D721Med (cell line): ENCODE data around the gene TTC38.

Experiments
- DNase-seq: peaks from one replicate; pipeline ENCODE4 v3.0.0; 2011; ENCODE audit warnings: low spot score; ENCODE audit not compliant: insufficient read length
- FAIRE-seq: peaks from 2 replicates; lab custom pipeline; 2011; peaks lifted over from hg19 to GRCh38; lab: Jason Lieb, UNC
- TF ChIP-seq, protein P1 (sequence below): IDR thresholded peaks from 2 replicates; pipeline ENCODE4 v1.5.1; 2012; ENCODE audit warnings: mild to moderate bottlenecking, control low read depth; ENCODE audit not compliant: insufficient read depth; ENCODE audit errors: missing control alignments

Gene TTC38

GRCh38 chr22:46278656-46279645 lies 11.1 kb downstream of the TTC38 start:
- DNase-seq (no peak), FAIRE-seq (no peak)
- TF ChIP-seq, protein P1, sequence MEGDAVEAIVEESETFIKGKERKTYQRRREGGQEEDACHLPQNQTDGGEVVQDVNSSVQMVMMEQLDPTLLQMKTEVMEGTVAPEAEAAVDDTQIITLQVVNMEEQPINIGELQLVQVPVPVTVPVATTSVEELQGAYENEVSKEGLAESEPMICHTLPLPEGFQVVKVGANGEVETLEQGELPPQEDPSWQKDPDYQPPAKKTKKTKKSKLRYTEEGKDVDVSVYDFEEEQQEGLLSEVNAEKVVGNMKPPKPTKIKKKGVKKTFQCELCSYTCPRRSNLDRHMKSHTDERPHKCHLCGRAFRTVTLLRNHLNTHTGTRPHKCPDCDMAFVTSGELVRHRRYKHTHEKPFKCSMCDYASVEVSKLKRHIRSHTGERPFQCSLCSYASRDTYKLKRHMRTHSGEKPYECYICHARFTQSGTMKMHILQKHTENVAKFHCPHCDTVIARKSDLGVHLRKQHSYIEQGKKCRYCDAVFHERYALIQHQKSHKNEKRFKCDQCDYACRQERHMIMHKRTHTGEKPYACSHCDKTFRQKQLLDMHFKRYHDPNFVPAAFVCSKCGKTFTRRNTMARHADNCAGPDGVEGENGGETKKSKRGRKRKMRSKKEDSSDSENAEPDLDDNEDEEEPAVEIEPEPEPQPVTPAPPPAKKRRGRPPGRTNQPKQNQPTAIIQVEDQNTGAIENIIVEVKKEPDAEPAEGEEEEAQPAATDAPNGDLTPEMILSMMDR: no peak

DNA sequence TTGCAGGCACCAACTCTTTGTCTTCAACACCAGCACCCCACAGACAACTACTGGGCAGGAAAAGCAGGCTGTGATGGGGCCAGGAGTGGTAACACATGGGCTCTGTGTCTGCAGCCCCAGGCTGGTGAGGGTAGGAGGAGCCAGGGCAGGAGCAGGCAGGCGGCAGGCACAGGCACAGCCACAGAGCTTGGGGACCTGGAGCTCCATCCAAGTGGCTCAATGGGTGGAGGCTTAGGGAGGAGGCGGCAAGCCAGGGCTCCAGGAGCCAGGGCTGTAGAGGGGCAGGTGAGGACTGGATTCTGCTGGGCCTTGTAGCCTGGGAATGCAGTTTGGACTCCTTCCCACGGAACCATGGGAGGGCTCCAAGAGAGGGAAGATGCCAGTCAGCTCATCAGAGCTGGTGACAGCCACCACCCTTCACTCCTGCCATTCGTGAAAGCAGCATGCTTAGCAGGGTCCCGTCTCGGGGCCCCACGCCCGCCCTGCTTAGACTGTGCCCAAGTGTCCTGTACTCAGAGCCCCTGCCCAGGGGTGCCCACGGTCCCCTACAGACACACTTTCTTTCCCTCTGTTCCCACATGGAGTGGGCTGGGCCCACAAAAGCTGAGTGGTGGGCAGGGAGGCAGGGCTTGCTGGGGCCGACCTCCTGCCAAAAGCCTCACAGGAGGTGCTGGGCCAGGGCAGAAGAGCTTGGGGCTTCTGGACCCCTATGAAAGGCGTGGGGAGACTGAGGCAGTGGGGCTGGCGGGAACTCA lies 12.4 kb downstream of the TTC38 start:
- DNase-seq (no peak), FAIRE-seq (no peak)
- TF ChIP-seq, protein P1: no peak

DNA sequence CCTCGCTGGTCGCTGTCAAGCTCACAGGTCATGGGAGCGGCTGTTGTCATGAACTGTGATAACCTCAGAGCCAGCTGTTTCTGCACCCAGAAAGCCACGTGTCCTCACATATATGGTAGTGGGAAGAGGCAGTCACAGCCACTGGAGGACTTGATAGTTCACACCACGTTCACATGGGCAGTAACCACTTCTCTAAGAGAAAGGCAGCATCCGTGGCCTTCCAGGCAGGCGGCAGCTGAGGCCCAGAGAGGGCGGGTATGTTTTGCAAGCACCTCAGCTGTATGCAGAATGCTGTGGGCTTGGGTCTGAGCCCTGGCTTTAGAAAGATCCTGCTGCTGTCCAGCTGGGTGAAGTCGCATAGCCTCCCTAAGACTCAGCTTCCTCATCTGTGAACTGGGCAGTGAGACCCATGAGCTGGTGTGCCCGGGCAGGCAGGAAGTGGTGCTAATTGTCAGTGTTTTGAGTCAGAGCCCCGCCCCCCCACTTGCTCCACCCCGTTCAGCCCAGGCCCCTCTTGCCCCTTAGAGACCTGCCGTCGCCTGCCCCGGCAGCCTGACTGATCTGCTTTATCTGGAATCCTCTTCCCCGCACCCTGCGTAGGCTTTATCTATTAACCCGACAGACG lies 13.3 kb downstream of the TTC38 start:
- FAIRE-seq: no peak

DNA sequence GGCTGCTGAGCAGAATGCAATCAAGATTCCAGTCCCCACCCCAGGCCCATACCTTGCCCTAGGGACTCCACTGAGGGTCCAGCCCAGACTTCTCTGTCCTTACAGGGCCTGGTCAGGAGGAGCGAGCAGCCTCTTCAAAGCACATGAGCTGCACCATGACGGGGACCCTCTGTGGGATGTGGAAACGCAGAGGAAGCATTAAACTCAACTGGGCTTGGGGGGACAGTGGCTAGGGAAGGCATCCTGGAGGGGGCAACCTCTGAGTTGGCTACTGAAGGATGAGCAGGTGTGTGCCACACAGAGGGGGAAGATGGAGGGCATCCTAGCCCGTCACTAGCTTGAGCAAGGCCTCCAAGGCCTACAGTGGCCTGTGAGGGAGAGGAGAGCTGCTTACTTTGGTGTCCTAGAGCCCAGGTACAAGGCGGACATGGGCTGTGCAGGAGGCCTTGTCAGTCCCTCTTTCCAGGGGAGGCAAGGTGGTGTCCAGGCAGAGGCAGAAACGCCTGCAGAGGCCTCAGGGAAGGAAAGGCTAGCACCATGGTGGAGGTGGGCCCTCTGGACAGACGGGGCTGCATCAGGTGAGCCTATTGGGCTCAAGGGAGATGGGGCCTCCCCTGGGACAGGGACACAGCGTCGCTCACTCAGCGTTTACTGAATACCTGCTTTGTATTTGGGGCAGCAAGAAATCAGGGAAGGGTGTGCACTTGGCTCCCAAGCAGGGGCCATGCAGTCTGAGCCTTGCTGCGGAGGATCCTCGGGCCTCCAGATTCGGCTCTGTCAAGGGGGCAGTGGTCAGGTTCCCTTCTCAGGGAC lies 14.3 kb downstream of the TTC38 start:
- TF ChIP-seq, protein P1: no peak
- no peak for FAIRE-seq
- DNase-seq: no peak

More for the DNA sequence above, 13.3 kb downstream of the TTC38 start:
- TF ChIP-seq, protein P1: no peak
- no peak for DNase-seq

- TF ChIP-seq, protein P1: no peak
- FAIRE-seq: no peak
- DNase-seq: no peak
Observed at GRCh38 chr22:46286006-46286405, 18.2 kb downstream of the TTC38 start.

DNA sequence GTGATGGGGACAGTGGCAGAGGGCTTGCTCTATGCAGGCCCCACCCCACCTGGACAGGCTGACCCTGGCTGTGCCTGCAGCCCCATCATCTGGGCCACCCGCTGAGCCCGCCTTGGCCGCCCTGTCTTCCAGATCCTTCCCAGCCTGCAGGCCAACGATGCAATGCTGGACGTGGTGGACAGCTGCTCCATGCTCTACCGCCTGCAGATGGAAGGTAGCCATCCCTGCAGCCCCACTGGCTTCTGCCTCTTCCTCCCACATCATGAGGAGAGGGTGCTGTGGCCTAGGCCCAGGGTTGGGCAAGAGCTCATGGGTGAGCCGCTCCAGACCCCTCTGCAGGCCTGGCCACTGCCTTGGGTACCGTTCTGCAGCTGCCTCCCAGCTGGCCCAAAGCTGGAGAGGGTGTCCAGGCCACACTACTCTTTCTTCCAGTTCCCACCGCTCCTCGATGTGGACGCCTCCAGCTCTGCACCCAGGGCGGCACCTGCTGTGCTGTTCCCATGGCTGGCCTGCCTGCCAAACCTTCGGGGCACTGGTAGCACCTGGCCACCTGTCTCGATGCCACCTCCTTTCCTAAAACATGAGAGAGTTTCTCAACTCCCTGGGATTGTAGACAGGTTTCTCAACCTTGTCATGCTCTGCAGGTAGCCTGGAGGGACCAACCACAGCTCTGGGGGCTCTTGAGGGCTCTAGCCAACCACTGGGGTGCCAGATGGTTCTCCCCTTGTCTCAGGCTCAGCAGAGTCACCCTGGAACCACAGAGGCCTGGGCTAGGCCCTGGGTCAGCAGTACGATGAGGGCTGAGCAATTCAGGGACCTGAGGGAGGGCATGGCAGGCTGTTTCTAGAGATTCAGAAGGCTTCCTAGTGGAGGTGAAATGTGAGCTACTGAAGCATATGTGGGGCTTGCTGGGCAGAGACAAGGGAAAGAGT lies 19.4 kb downstream of the TTC38 start:
- TF ChIP-seq, protein P1: no peak
- no peak for FAIRE-seq
- no peak for DNase-seq
